ENCODE measurements around the gene APIP. TPM values are rescaled to one million over a fixed set of nuclear protein-coding genes. Genes with fewer than 3 reads are reported as not detected.

Gene APIP
- total and polyA plus RNA-seq, 2 donors from 2014 or later: 26.5 to 53.6 TPM

DNA sequence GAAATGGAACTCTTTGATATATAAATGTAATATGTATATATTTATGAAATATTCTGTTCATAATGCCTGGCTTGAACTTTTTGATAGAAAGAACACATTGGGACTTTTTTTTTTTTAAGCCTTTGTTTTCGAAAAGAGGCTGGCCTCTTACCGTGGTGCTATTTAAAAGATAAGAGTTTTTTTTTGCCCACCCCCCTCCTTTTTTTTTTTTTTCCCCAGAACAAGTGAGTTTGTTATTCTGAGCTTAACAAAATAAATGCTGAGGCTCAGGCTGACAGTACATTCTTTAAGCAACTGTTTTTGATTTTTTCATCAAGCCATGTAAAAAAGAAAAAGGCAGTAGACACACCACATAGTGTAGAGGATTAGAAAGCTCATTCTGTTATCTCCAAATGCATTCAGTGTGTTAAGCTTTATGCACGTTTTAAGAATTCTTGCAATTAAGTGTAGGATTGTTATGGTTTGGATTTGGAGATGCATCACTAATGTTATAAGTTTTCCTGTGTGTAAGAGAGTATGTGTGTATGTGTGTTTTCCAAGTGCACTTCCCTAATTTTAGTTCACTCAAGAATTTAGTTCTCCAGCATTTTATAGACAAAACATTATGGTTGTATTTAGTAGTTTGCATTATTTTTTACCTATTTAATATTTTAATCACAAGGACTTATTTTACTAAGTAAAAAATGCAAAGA is 12.2 kb upstream of the APIP start:
- TF ChIP-seq CTCF (IDR thresholded peaks at IDR 0.05; ENCODE audit: borderline replicate concordance, extremely low read depth, insufficient read depth): no peak
- no peak for FAIRE-seq

GRCh38 chr11:34926831-34927132 is 10.6 kb upstream of the APIP start:
- DNase-seq: no peak
- intact Hi-C loops (cut with DNase I): loop anchor here (10.0 kb wide), 1 partner anchor 468 kb away; no protein-coding TSS in a partner anchor
- Histone ChIP-seq H3K27me3 (ENCODE audit: control insufficient read depth, insufficient read depth, low read length) (no peaks in the 10 kb centered on the region), H3K4me1 (ENCODE audit: control insufficient read depth in 2 of 3, insufficient read depth in 2 of 3, low read depth in 1 of 3, low read length in 3 of 3) (peaks cover 0 to 17% (median 0%) of the 10 kb centered on the region in 3 donors), H3K9me3 (ENCODE audit: control insufficient read depth in 2 of 3, insufficient read depth in 1 of 3, low read length in 3 of 3) (no peaks in the 10 kb centered on the region), H3K36me3 (ENCODE audit: control insufficient read depth in 2 of 3, insufficient read depth in 3 of 3, low read length in 3 of 3) (no peaks in the 10 kb centered on the region), H3K27ac (ENCODE audit: low read depth in 2 of 2, low read length in 2 of 2) (no peak overlapping the region), H3K4me3 (ENCODE audit: low read length in 3 of 3) (no peak overlapping the region), H3K9ac (ENCODE audit: low read length in 3 of 3) (no peak overlapping the region)
- no peak for TF ChIP-seq CTCF (IDR thresholded peaks at IDR 0.05; ENCODE audit: borderline replicate concordance, extremely low read depth, insufficient read depth)
- no peak for FAIRE-seq

More for the DNA sequence above, 12.2 kb upstream of the APIP start:
- Histone ChIP-seq H3K27ac (ENCODE audit: low read depth in 2 of 2, low read length in 2 of 2) (no peak overlapping the region), H3K9ac (ENCODE audit: low read length in 3 of 3) (no peak overlapping the region), H3K4me3 (ENCODE audit: low read length in 3 of 3) (no peak overlapping the region), H3K4me1 (ENCODE audit: control insufficient read depth in 2 of 3, insufficient read depth in 2 of 3, low read depth in 1 of 3, low read length in 3 of 3) (peaks cover 0 to 17% (median 0%) of the 10 kb centered on the region in 3 donors), H3K36me3 (ENCODE audit: control insufficient read depth in 2 of 3, insufficient read depth in 3 of 3, low read length in 3 of 3) (peaks cover 0 to 5% (median 0%) of the 10 kb centered on the region in 3 donors), H3K27me3 (ENCODE audit: control insufficient read depth, insufficient read depth, low read length) (no peaks in the 10 kb centered on the region), H3K9me3 (ENCODE audit: control insufficient read depth in 2 of 3, insufficient read depth in 1 of 3, low read length in 3 of 3) (no peaks in the 10 kb centered on the region)
- intact Hi-C loops (cut with DNase I): loop anchor here (10.0 kb wide), 1 partner anchor 466 kb away; no protein-coding TSS in a partner anchor
- DNase-seq: no peak

DNA sequence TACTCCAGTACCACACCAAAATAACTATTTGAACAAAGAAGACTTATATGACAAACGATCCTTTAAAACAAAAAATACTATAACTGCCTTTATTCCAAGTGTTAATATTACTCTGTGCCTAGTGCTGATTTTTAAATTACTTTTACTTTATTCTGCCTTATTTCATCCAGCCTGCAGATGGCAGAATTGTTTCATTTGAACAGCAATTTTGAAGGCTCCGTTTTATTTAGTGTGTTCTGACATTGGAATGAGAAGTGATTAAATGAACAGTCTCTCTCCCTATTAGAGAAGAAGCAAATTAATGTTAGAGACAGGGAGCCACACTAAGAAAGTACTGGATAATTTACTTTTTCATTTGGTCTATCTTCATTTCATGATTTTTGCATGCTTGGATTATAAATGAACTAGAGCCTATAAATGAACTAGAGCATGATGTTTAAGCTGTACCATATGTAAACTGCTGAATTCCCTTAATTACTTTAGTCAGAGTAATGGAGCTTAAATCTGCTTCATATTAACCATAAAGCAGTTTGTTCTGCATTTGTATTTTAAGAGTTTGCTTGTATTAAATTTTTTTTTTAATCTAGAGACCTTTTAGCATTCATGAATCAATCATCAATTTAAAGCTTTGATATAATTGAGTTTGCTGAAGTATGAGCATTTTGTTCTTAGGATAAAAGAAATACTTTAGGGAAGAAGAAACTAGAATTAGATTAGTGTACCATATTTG is 10.1 kb upstream of the APIP start:
- Histone ChIP-seq H3K27ac (ENCODE audit: low read depth in 2 of 2, low read length in 2 of 2) (no peak overlapping the region), H3K27me3 (ENCODE audit: control insufficient read depth, insufficient read depth, low read length) (no peaks in the 10 kb centered on the region), H3K4me1 (ENCODE audit: control insufficient read depth in 2 of 3, insufficient read depth in 2 of 3, low read depth in 1 of 3, low read length in 3 of 3) (peaks cover 0 to 17% (median 0%) of the 10 kb centered on the region in 3 donors), H3K9me3 (ENCODE audit: control insufficient read depth in 2 of 3, insufficient read depth in 1 of 3, low read length in 3 of 3) (no peaks in the 10 kb centered on the region), H3K9ac (ENCODE audit: low read length in 3 of 3) (no peak overlapping the region), H3K4me3 (ENCODE audit: low read length in 3 of 3) (no peak overlapping the region), H3K36me3 (ENCODE audit: control insufficient read depth in 2 of 3, insufficient read depth in 3 of 3, low read length in 3 of 3) (no peaks in the 10 kb centered on the region)
- peak; percentile 75 for TF ChIP-seq CTCF (IDR thresholded peaks at IDR 0.05; ENCODE audit: borderline replicate concordance, extremely low read depth, insufficient read depth)
- DNase-seq (peak in 2 of 5 donors; percentile 65 to 79), FAIRE-seq (peak; percentile 89)
- intact Hi-C loops (cut with DNase I): loop anchor here (10.0 kb wide), 1 partner anchor 469 kb away; no protein-coding TSS in a partner anchor
